HG03108 (cell line): ENCODE measurements around the gene MUSTN1.

Source experiments
- ATAC-seq: cut with Tn5 transposase; IDR thresholded peaks from one replicate; pipeline ENCODE4 v1.9.1; 2021; ENCODE audit warnings: moderate library complexity; ENCODE audit not compliant: unreplicated experiment

The MUSTN1 gene

GRCh38 chr3:52787672-52788625, 46.9 kb downstream of the MUSTN1 start:
- no peak for ATAC-seq

DNA sequence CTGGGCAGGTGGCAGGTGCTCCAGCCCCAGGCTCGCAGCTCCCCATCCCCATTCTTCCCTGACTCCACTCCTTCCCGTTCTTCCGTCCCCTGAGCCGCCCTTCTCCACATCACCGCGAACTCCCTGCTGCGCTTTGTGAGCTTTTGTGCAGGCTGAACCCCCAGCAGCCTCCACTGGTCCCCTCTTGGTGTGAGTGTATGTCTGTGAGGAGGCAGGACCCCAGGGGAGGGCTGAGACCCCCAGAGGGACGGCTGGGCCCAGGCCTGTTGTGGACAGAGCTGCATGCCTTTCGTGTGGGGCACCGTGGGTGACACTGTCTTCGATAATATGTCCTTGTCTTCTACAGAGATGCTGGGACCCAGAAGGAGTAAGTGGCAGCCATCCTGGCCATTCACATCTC, 47.6 kb downstream of the MUSTN1 start:
- no peak for ATAC-seq

DNA sequence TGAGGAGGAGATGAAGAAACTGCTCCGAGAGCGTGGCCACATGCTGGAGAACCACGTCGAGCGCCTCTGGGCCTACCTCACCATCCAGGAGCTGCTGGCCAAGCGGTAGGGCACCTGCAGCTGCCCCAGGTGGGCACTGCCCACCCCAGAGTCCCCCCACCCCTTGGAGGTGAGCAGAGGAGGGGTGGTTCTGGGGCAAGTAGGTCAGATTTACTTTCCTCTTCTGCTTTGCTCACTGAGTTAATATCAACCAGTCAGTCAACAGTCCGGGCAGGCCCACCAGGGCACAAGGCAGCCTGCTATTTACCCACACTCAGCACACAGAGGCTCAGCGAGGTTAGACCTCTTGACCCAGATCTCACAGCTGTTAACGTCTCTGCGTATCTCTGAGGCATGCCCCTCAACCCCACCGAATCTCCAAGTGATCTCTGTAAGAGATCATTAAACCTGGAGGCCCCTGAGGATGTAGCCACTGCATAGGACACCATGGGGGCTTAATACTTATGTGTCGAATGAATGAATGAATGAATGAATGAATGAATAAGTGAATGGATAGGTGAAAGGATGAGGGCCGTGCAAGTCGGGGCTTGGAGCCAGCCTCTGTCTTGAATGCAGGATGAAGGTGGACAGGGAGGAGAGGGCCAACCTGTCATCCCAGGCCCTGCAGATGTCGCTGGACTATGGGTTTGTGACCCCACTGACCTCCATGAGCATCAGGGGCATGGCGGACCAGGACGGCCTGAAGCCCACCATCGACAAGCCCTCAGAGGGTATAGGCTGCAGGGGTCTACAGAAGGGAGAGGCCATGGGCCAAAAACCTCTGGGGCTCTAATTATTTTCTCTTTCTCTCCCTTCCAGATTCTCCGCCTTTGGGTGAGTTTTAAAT, 48.2 kb downstream of the MUSTN1 start:
- no peak for ATAC-seq

GRCh38 chr3:52784931-52785590, 49.8 kb downstream of the MUSTN1 start:
- ATAC-seq = no peak

DNA sequence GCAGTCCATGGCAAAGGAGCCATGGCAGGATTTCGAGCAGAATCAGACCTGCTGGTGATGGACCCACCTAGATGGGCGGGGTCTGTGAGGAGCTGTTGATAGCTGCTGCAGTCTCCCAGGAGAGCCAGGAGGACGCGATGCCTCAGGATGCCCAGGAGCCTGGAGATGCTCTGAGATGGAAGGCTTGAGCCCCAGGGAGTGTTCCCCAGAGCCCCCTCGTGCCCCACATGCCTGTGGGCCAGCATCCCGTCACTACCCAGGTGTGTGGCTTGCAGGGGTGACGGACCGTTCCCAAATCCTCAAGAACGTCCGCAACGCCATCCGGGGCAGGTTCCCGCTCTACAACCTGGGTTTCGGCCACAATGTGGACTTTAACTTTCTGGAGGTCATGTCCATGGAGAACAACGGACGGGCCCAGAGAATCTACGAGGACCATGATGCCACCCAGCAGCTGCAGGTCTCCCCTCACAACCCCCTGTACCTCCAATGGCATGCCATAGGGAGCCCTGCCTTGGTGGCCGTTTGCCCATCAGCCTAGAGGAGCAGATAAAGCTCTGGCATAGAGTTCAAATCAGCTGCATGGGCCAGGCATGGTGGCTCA, 50.7 kb downstream of the MUSTN1 start:
- ATAC-seq = no peak

GRCh38 chr3:52783211-52783555, 51.6 kb downstream of the MUSTN1 start:
- no peak for ATAC-seq
